HUES48 (cell line): ENCODE data around the gene NCAPH2.

Source experiments
- H3K27ac ChIP-seq: one replicate; pipeline ENCODE4 v1.7.0; 2013; ENCODE audit warnings: low read depth, low read length, inconsistent platforms
- H3K27me3 ChIP-seq: 2 replicates; pipeline ENCODE4 v1.6.1; 2013; ENCODE audit warnings: mild to moderate bottlenecking, low read length; ENCODE audit not compliant: control insufficient read depth, insufficient read depth
- H3K36me3 ChIP-seq: 2 replicates; pipeline ENCODE4 v1.6.1; 2013; ENCODE audit warnings: low read length; ENCODE audit not compliant: control insufficient read depth, insufficient read depth
- H3K4me1 ChIP-seq: 2 replicates; pipeline ENCODE4 v1.6.1; 2013; ENCODE audit warnings: mild to moderate bottlenecking, low read length; ENCODE audit not compliant: control insufficient read depth, insufficient read depth
- H3K4me3 ChIP-seq: 2 replicates; pipeline ENCODE4 v1.5.1; 2013; ENCODE audit warnings: mild to moderate bottlenecking, low read depth, low read length
- H3K9ac ChIP-seq: 2 replicates; pipeline ENCODE4 v1.6.1; 2013; ENCODE audit warnings: mild to moderate bottlenecking, low read depth, low read length, moderate library complexity
- H3K9me3 ChIP-seq: 2 replicates; pipeline ENCODE4 v1.6.1; 2013; ENCODE audit warnings: low read length; ENCODE audit not compliant: control insufficient read depth, insufficient read depth

The NCAPH2 gene

DNA sequence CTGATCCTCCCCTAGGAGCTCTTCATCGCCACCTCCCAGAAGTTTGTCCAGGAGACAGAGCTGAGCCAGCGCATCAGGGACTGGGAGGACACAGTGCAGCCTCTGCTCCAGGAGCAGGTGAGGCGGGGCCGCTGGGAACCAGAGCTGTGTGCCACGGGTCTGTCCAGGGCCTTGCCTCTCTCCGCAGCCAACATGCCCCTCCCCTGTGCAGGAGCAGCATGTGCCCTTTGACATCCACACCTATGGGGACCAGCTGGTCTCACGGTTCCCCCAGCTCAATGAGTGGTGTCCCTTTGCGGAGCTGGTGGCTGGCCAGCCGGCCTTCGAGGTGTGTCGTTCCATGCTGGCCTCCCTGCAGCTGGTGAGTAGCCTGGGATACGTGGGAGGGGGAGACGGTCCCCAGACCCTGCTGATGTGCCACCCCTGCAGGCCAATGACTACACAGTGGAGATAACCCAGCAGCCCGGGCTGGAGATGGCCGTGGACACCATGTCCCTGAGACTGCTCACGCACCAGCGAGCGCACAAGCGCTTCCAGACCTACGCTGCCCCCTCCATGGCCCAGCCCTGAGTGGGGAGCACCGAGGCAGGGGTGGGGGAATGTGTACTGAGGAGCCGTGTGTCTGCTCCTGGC is 14.9 kb downstream of the NCAPH2 start:
- Histone ChIP-seq H3K9ac (no peak overlapping the region), H3K27ac (no peak overlapping the region), H3K36me3 (peaks cover 51% of the 10 kb centered on the region), H3K4me3 (no peak overlapping the region), H3K9me3 (no peaks in the 10 kb centered on the region), H3K4me1 (peaks cover 4% of the 10 kb centered on the region; the same call in 1 of the 2 replicates), H3K27me3 (peaks cover 14% of the 10 kb centered on the region)

DNA sequence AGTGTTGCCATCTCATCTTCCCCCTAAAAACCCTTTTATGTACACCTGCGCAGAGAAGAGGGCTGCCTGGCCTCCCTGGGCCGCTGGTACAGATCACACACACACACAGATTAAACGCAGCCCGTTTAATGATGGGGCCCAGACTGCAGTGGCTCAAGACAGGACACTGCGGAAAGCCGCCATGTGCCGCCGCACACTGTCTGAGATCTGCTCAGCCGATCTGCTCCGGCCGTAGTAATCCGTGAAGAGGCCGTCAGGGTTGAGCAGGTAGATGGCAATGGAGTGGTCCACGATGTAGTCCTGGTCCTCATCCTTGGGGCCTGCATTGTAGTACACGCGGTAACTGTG is 15.4 kb downstream of the NCAPH2 start:
- no peak overlapping the region for H3K9ac ChIP-seq
- peaks cover 19% of the 10 kb centered on the region for H3K27me3 ChIP-seq
- peaks cover 46% of the 10 kb centered on the region for H3K36me3 ChIP-seq
- no peak overlapping the region for H3K4me3 ChIP-seq
- peaks cover 4% of the 10 kb centered on the region; the same call in 1 of the 2 replicates for H3K4me1 ChIP-seq
- H3K9me3 ChIP-seq = no peaks in the 10 kb centered on the region
- H3K27ac ChIP-seq = no peak overlapping the region

DNA sequence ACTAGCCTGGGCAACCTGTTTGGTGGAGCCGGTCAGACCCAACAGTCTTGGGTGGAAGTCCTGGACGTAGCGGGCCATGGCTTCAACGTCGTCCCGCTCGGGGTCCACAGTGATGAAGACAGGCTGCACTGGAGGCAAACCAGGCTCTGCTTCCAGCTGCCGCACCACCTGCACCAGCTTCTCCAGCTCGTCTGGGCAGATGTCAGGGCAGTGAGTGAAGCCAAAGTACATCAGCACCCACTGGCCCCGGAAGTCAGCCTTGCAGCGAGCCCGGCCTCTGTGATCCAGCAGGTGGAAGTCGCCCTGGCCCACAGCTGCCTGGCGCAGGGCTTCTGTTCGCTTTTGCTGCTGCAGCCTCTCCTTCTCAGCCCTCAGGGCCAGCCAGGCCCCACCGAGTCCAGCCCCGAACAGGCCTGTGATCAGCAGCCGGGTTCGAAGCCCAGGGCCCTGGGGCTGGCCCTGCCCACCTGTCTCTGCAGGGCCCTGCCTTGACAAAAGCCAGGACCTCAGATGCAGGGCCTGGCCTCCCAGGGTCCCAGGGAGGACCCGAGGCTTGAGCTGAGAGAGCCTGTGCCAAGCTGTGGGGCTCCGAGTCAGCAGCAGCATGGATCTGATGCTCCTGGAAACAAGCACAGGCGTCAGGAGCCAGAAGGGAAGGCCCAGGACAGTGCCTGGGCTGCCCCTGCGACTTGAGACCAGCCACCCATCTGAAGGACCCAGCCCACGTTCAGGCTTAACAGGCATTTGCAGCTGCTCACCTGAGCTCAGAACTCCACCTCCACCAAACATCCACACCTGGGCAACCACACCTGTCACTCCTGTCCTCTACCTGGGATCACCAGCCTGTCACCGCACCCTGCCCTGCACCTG is 16.0 kb downstream of the NCAPH2 start:
- Histone ChIP-seq H3K27ac (no peak overlapping the region), H3K9me3 (no peaks in the 10 kb centered on the region), H3K27me3 (peaks cover 25% of the 10 kb centered on the region), H3K4me3 (peak overlapping the region; percentile 87), H3K9ac (no peak overlapping the region), H3K4me1 (peaks cover 4% of the 10 kb centered on the region; the same call in 1 of the 2 replicates), H3K36me3 (peaks cover 40% of the 10 kb centered on the region)

DNA sequence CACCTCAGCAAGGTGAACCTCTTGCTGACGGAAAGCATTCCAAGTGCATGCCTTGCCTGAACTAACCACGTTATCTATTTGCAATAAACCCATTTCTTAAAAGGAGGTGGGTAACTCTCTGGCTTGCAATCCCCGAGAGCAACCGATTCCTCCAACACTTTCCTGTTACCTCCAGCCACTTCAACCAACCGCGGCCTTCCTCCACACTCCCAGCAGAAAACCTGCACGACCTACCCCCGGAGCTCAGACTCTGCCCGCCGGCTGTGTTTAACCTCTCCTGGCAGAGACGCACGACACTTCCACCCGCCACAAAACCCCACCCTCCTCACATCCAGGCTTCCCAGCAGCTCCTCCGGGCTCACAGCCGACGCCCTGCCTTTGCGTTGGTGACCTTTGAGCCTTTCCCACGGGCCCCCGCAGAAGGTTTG is 16.7 kb downstream of the NCAPH2 start:
- H3K4me3 ChIP-seq = peak overlapping the region; percentile 87
- peak overlapping the region; percentile 91 for H3K27ac ChIP-seq

DNA sequence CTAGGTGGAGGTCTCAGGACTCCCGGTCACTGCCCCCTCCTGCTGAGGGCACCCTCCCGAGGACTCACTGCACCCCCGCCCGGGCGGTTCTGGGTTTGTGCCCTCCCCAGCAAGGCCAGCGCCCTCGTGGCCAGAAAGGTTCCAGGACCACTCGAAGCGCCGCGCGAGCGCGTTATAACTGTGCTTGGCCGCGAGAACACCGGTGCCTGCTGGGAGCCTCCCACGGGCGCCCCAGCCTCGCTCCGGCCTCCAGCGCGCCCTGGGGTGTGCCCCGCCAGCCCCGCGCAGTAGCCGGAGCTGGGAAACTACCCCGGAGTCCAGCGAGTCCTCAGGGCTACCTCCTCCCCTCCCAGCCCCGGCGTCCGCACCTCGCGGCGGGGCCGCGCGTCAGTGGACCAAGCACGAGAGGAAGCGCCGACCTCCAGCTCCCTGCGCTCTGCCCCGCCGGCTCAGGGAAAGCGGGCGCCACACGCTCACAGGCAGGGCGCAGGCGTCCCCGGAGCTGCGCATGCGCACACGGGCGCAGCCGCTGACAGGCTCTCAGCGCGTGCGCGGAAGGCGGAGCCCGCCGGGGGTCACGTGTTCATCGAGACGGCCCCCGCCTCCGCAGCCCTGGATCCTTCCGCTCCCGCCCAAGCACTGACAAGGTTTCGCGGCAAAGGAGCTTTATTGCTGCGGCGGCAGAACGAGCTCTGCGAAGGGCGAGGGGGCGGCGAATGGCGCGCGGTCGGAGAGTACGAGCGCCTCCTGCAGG is 17.3 kb downstream of the NCAPH2 start, which contains the start of gene SCO2:
Gene SCO2 (minus strand): TSS at position 495 of the 754 bp plus-strand sequence. CDS start 1,187 bp downstream, outside the sequence.
- H3K27ac ChIP-seq = peak within 1 kb of the TSS; percentile 91
- peak within 1 kb of the TSS; percentile 87 for H3K4me3 ChIP-seq
- H3K9ac ChIP-seq = peak within 1 kb of the TSS; percentile 62
- H3K36me3 ChIP-seq = peaks cover 34% of the 10 kb centered on the region
- H3K9me3 ChIP-seq = no peaks in the 10 kb centered on the region
- H3K4me1 ChIP-seq = peaks cover 4% of the 10 kb centered on the region
- H3K27me3 ChIP-seq = peaks cover 37% of the 10 kb centered on the region

More for the DNA sequence above, 16.7 kb downstream of the NCAPH2 start:
- peaks cover 4% of the 10 kb centered on the region; the same call in 1 of the 2 replicates for H3K4me1 ChIP-seq
- peak overlapping the region; percentile 62; the same call in 1 of the 2 replicates for H3K9ac ChIP-seq
- H3K36me3 ChIP-seq = peaks cover 34% of the 10 kb centered on the region
- peaks cover 31% of the 10 kb centered on the region for H3K27me3 ChIP-seq
- no peaks in the 10 kb centered on the region for H3K9me3 ChIP-seq

DNA sequence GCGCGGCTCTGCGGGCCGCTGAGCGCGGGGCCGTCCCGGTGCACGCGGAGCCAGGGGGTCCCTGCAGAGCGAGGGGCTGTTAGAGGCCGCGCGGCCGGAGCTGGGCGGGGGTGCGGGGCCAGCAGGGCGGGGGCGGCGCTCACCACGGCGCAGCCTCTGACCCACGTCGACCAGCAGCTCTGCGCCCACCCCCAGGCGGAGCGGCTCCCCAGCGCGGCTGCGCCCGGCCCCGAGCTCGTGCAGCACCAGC is 17.8 kb downstream of the NCAPH2 start:
- Histone ChIP-seq H3K9me3 (no peaks in the 10 kb centered on the region), H3K9ac (peak overlapping the region; percentile 1; the same call in 1 of the 2 replicates), H3K27ac (peak overlapping the region; percentile 91), H3K36me3 (peaks cover 33% of the 10 kb centered on the region), H3K27me3 (peaks cover 42% of the 10 kb centered on the region), H3K4me3 (peak overlapping the region; percentile 87), H3K4me1 (peaks cover 4% of the 10 kb centered on the region)

DNA sequence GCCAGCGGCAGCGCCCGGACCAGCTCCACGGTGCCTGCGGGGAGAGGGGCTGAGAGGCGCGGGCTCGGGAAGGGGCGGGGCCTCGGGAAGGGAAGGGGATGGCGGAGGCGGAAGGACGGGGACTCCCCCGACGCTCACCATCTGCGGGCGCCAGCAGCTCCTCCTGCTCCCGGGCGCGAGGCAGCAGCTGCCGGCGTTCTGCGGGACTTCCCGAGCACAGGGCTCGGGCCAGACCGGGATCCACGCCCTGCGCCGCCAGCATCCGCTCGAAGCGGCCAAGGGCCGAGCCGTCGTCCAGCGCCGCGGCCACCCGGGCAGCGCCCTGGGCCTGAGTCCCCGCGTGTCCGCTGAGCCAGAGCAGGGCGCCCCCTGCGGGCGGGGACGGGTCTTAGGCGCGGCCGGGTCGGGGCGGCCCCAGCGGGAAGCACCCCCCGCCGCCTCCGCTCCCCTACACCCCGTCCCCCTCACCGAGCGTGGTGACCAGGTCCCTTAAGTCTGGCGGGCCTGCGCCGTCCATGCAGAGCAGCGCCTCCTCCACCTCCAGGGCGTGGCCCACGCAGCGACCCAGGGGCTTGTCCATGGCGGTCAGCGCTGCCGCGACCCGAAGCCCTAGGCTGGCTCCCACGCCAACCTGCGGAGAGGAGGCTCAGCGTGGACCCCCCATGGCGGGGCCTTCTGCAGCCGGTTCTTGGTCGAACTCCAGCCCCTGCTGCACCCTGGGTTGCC is 18.2 kb downstream of the NCAPH2 start:
- H3K4me3 ChIP-seq = peak overlapping the region; percentile 87
- peaks cover 4% of the 10 kb centered on the region for H3K4me1 ChIP-seq
- H3K27me3 ChIP-seq = peaks cover 47% of the 10 kb centered on the region
- no peaks in the 10 kb centered on the region for H3K9me3 ChIP-seq
- peak overlapping the region; percentile 91 for H3K27ac ChIP-seq
- H3K36me3 ChIP-seq = peaks cover 28% of the 10 kb centered on the region
- peak overlapping the region; percentile 1; the same call in 1 of the 2 replicates for H3K9ac ChIP-seq

DNA sequence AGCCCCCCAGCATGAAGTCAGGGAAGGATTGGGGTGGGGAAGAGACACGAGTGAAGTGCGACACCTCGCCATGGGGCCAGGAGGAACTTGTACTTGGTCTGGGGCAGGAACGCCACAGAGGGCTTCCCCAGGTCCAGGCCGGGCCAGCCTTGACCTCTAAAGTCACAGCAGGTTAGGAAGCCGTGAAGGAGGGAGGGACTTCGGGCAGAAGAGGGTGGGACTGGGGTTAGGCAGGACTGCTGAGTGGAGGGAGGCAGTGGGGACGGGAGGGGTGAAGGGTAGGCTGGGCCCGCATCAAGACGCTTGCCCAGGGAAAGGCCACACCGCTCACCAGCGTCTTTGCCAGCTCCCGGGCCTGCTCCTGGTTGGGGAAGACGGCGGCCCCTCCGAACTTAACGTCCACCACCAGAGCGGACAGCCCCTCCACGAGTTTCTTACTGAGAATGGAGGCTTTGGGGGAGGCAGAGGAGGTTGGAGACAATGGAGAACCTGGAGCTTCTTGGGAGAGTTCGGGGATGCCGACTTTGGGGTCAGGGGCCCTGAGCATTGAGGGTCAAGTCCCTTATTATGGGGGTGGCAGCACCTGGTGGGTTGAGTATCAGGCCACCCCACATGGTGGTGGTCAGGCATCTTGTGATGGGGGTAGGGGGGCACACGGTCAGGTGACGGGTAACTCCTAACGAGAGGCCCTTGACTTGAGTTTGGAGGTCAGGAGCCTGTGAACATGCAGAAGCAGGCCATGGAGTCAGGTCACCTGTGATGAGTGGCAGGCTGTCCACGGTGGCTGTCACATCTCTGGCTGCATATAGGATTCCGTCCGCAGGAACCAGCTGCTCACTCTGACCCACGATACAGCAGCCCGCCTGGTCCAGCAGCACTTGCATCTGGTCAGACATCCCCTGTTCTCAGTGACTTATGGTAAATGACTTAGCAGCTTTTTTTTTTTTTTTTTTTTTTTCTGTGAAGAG is 19.1 kb downstream of the NCAPH2 start:
- no peak overlapping the region for H3K9ac ChIP-seq

DNA sequence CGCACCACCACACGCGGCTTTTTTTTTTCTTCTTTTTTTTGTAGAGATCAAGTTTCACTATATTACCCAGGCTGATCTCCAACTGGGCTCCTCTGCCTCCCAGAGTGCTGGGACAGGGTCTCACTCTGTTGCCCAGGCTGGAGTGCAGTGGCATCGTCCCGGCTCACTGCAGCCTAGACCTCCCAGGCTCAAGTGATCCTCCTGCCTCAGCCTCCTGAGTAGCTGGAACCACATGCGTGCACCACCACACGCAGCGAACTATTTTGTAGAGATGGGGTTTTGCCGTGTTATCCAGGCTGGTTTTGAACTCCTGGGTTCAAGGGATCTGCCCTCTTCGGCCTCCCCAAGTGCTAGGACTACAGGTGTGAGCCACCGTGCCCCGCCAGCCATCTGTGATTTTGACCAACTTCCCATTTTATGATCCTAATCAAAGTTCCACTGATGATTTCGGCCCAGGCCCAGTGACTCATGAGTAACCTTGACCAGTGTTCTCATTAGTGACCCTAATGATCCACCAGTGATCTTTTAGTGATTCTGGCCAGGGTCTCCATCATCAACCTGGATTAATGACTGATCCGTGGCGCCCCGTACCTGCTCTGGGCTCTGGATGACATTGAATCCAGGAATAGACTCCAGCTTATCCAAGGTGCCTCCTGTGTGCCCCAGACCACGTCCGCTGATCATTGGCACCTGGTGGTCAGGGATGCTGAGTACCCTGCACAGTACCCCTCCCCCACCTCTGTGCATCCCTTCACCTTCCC is 20.1 kb downstream of the NCAPH2 start:
- peaks cover 65% of the 10 kb centered on the region for H3K27me3 ChIP-seq
- no peak overlapping the region for H3K4me3 ChIP-seq
- H3K9ac ChIP-seq = no peak overlapping the region
- no peak overlapping the region for H3K27ac ChIP-seq
- peaks cover 10% of the 10 kb centered on the region for H3K36me3 ChIP-seq
- peaks cover 4% of the 10 kb centered on the region for H3K4me1 ChIP-seq
- no peaks in the 10 kb centered on the region for H3K9me3 ChIP-seq

More for the DNA sequence above, 19.1 kb downstream of the NCAPH2 start:
- Histone ChIP-seq H3K36me3 (peaks cover 19% of the 10 kb centered on the region), H3K4me3 (peak overlapping the region; percentile 87; the same call in 1 of the 2 replicates), H3K27ac (no peak overlapping the region), H3K9me3 (no peaks in the 10 kb centered on the region), H3K4me1 (peaks cover 4% of the 10 kb centered on the region), H3K27me3 (peaks cover 55% of the 10 kb centered on the region)
